GM21737 (cell line): ENCODE results near the gene DCTN4.
A peak's percentile ranks its signal among the peaks of the same experiment; 100 is the strongest.
"Not testable (repeated sequence)": the region's sequence is repeated elsewhere in the genome, so short reads cannot be mapped to it uniquely, and the experiment has no call there.

Experiments used
- ATAC-seq: cut with Tn5 transposase; IDR thresholded peaks from one replicate; pipeline ENCODE4 v1.9.1; 2021; ENCODE audit warnings: mild to moderate bottlenecking, moderate library complexity; ENCODE audit not compliant: unreplicated experiment

The DCTN4 gene

DNA sequence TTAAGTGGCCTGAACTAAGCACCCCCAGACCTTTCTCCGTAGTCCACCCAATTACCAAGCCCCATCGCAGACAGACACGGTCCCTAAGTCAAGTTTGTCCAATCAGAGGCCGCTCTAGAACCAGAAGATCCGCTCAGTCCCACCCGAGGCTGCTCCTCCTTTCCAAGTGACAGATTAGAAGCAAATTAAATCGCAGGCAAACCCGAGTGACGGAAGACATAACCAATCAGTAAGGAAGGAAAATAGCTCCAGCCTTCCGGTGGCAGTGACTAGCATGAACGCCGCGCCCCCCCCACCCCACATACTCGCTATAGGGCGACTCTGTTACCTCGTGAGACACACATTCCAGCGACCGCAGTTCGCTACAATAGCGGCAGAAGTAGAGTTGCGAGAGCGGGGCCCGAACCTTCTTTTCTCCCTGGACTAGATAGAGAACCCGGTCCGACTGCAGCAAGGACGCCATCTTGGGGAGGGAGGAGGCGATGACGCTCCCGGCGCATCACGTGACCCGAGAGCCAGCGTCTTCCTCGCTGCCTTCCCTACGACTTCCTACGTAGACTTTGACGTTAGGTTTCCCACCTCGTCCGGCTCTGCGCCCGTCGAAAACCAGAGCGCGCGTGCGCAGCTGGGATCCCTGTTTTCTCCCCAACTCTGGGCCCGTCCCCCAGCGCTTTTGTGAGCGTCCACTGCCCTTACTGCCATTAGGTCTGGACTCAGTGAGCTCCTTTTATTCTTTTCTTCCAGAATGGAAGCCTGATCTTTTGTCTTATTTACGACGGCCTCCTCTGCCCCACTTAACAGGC, at the start of gene DCTN4:
TSS of gene DCTN4 (minus strand) at position 487 of the 803 bp plus-strand sequence. CDS start at position 463, 24 bp downstream.
- peak; percentile 94 for ATAC-seq

GRCh38 chr5:150804388-150804787, 45.6 kb upstream of the DCTN4 start:
- no peak for ATAC-seq

DNA sequence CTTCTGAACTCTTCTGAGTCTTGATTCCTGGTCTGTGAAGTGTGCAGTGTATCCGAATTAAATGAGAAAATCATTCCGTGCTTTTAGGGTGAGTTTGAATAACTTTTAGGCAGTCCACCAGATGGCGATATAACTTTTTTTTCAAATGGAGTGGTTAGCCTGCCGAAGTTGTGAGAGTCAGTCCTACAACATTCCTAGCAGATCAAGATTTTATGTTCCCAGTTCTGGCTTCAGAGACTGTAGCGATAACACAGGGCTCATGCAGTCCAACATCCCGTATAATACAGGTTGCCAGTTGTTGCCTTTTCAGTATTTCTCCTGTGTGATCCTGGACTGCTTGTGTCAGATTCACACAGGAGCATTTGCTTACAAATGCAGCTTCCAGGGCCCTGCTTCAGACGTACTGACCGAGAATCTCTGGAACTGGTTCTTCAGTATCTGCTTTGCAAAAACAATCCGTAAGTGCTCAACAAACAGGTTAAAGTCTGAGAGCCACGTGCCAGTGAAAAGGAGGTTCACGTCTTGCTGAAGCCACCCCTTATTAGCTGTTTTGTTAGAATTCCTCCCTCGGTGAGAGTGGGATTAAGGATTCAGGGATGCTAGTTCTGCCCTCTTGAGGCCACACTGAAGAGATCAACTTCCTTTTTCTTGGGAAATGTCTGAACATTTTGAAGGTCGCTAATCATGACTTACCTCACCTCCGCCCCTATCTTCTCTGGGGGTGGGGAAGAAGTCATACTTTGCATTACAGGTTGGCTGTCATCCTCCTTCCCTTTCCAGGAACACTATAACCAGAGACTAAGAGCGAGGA, 42.5 kb upstream of the DCTN4 start:
- ATAC-seq = no peak

- no peak for ATAC-seq
Observed at GRCh38 chr5:150797384-150797783, 38.6 kb upstream of the DCTN4 start.

DNA sequence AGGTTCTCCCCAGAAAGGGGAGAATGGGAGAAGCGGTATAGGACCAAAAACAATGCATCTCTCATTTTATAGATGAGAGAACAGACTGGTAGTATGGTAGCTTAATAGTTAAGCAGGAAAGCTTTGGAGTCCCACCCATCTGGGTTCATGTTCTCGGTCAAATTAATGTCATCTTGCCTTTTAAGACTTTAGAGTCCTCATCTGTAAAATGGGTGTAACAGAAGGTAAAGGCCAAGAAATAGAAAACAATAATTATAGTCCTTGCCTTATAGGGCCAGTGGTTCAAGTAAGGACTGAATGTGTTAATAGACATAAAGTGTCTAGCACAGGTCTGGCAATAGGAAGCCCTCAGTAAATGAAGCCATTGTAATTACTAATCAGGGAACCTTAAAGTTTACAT, 36.1 kb upstream of the DCTN4 start:
- no peak for ATAC-seq

DNA sequence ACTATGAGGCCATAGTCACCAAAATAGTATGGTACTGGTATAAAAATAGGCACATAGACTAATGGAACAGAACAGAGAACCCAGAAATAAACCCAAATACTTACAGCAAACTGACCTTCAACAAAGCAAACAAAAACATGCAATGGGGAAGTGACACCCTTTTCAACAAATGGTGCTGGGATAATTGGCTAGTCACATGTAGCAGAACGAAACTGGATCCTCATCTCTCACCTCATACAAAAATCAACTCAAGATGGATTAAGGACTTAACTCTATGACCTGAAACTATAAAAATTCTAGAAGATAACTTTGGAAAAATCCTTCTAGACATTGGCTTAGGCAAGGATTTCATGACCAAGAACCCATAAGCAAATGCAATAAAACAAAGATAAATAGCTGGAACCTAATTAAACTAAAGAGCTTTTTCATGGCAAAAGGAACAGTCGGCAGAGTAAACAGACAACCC, 34.6 kb upstream of the DCTN4 start:
- not testable (repeated sequence) for ATAC-seq

DNA sequence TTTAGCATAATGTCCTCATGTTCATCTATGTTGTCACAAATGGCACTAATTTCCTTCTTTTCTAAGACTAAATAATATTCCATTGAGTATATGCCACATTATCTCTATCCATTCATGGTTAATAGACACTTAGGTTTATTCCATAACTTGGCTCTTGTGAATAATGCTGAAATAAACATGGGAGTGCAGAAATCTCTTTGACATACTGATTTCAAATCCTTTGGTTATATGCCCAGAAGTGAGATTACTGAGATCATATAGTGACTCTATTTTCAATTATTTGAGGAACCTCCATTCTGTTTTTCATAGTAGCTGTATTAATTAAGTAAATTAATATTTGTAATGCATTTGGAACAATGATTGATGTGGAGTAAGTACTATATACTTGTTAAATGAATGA, 32.7 kb upstream of the DCTN4 start:
- ATAC-seq = no peak

- ATAC-seq = peak; percentile 89
Observed at GRCh38 chr5:150789943-150790611, 31.3 kb upstream of the DCTN4 start.

- ATAC-seq = no peak
Observed at GRCh38 chr5:150789450-150789849, 30.6 kb upstream of the DCTN4 start.

- ATAC-seq = no peak
Observed at GRCh38 chr5:150788977-150789376, 30.2 kb upstream of the DCTN4 start.

DNA sequence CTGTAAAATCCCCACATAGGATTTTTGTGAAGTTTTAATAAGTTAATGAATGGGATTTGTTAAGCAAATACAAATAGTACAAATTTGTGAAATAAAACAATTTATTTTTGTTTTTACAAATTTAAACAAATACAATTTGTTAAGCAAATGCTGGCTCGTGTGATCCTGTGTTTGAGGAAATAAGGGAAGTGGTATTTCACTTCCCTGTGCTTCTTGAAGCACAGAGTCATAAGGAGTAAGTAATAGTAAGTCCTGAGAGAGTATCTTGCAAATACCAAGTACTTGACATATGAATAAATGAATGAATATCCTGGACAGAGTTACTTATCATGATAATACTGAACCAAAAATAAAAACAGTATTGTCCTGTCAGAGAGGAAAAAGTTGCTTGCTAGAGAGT, 28.8 kb upstream of the DCTN4 start:
- ATAC-seq = no peak

GRCh38 chr5:150786876-150787275, 28.1 kb upstream of the DCTN4 start:
- no peak for ATAC-seq

DNA sequence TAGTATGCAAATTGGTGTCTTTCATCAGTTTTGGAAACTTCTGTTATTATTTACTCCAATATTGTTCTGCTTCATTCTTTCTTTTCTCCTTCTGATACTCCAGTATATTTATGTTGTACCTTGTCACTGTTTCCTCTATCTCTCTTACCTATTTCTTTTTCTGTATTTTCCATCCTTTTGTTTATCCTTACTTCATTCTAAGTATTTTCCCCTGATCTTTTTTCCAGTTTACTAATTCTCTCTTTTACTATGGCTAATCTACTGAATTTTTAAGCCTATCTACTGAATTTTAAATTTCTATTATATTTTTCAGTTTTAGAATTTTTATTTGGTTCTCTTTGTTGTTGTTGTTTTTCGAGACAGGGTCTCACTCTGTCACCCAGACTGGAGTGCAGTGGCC, 27.1 kb upstream of the DCTN4 start:
- no peak for ATAC-seq

DNA sequence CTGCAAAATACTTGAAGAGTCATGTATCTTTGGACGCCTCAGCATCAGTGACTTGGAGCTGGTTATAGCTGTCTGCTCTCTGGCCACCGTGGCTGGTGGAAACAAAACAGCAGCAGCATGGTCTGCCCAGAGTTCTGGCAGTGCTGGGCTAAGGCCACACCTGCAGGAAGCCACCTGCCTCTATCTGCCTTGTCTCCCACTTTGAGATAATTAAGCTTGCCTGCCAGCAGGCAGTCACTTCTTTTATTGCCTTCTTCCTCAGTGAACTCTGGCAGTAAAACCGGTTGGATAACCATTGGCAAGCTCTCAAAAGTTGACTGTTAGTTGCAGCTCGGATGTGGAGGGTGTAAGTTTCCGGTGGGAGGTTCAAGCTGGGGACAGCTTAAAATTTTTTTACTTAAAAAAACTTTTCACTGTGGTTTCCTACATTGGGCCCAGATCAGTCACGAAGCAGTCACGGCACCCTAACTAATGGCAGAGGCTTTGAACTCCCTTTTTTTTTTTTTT, 24.7 kb upstream of the DCTN4 start:
- peak; percentile 39 for ATAC-seq

DNA sequence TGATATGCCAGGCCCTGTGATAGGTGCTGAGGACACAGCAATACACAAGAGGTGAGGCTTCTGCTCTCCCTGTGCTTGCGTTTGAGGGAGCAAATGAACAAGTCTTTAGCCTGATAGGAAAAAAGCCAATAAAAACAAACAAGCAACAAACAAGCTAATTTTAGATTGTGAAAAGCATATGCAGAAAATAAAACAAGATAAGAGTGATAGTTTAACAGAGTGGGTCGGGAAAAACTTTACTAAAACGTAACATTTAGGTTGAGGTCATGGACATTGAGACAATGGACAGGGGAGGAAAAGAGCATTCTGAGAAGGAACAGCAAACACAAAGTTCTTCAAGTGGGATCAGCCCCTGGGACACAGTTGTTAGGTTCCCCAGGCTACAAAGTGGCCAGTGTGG, 24.0 kb upstream of the DCTN4 start:
- ATAC-seq = no peak

DNA sequence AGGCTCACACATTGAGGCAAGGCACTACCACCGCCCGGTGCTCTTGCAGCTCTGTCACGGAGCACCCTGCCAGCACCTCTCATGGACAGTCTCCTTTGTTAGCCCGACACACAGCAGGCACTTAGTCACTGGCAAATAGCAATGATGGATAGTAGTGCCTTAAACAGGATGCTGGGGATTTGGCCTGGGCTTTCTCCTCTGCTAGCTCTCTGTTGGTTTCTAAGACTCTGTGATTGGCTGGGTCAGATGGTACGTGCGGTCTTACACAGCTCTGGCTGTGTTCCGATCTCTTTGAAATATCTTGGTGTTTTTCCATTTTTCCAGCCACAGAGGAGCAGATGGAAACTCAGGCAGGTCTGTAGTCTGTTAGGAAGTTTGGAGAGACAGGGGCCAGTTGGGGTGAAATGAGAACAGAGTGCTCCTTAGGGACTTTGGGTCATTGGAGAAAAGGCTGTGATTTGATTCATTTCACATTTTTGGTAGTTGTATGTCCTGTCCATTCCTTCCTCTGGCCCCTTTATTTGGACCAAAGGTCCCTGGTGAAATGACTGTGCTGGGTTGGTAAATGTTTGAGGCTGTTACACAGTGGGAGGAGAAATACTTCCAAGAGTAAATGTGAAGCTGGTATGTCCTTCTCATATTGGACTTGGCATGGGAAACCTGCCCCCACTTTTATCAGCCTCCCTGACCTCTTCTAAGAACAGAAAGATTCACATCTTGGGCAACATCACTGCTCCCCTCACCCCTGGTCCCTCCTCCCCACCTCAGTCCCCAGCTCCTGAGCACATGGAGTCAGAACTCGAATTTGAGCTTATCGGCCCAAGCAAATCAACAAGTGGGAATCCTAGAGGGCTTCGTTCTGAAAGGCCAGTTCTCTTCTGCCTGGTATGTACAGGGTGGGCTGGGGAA, 23.1 kb upstream of the DCTN4 start:
- no peak for ATAC-seq

- no peak for ATAC-seq
Observed at GRCh38 chr5:150780816-150781221, 22.0 kb upstream of the DCTN4 start.

- ATAC-seq = peak; percentile 51
Observed at GRCh38 chr5:150780187-150780692, 21.4 kb upstream of the DCTN4 start.

- ATAC-seq = no peak
Observed at GRCh38 chr5:150779397-150780186, 20.8 kb upstream of the DCTN4 start.
